IPS-20b (cell line): ENCODE measurements around the gene CHST1.
A peak's percentile ranks its signal among the peaks of the same experiment; 100 is the strongest.

ENCODE experiments used
- H3K27ac ChIP-seq: one replicate; pipeline ENCODE4 v1.5.1; 2013; ENCODE audit warnings: low read length
- H3K27me3 ChIP-seq: 2 replicates; pipeline ENCODE4 v1.6.1; 2013; ENCODE audit warnings: mild to moderate bottlenecking, low read length, inconsistent platforms; ENCODE audit not compliant: insufficient read depth
- H3K36me3 ChIP-seq: 2 replicates; pipeline ENCODE4 v1.6.1; 2013; ENCODE audit warnings: low read depth, mild to moderate bottlenecking, inconsistent platforms, low read length, moderate library complexity; ENCODE audit not compliant: insufficient read depth
- H3K4me1 ChIP-seq: 2 replicates; pipeline ENCODE4 v1.6.1; 2013; ENCODE audit warnings: mild to moderate bottlenecking, control low read depth, inconsistent platforms, low read length, moderate library complexity; ENCODE audit not compliant: insufficient read depth
- H3K4me3 ChIP-seq: 2 replicates; pipeline ENCODE4 v1.5.1; 2013; ENCODE audit warnings: mild to moderate bottlenecking, low read length, inconsistent platforms
- H3K9ac ChIP-seq: 2 replicates; pipeline ENCODE4 v1.6.1; 2013; ENCODE audit warnings: low read depth, mild to moderate bottlenecking, inconsistent platforms, low read length, moderate library complexity
- H3K9me3 ChIP-seq: 2 replicates; pipeline ENCODE4 v1.6.1; 2013; ENCODE audit warnings: mild to moderate bottlenecking, low read depth, low read length, inconsistent platforms; ENCODE audit not compliant: insufficient read depth

Gene CHST1

DNA sequence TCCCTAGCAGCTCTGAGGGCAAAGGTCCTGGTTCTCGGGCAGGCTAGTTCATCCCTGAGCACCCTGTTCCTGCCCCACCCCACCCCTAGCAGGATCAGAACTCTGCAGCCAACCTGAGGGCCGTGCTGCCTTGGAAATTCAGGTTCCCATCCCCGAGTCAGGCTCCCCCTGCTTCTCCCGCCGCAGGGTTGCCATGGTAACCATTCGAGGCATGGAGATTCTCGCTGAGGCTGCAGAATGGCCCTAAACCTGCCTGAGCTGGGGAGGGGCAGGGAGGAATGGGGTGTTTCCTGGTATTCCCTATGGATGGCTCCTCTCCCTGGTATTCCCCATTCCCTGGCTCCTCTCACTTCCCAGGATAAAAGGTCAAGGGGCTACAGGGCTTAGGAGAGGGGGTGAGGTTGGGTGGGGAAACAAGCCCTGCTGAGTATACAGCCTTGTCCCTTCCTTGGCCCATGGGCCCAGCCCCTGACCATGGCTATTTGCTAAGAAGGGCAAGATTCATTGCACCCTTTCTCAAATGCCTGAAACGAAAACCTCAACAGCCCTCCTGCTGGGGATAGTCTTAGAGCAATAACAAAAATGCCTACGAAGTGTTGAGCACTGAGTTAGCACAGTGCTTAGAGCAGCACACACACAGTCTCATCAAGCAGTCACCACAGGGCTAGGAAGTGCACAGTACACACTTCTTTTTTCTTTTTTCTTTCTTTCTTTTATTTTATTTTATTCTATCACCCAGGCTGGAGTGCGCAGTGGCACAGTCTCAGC lies 58.7 kb downstream of the CHST1 start:
- Histone ChIP-seq H3K9ac (no peak overlapping the region), H3K9me3 (no peaks in the 10 kb centered on the region), H3K4me1 (peaks cover 4% of the 10 kb centered on the region; the same call in 1 of the 2 replicates), H3K27ac (no peak overlapping the region), H3K27me3 (no peaks in the 10 kb centered on the region), H3K36me3 (no peaks in the 10 kb centered on the region), H3K4me3 (peak overlapping the region; percentile 29; the same call in 1 of the 2 replicates)

DNA sequence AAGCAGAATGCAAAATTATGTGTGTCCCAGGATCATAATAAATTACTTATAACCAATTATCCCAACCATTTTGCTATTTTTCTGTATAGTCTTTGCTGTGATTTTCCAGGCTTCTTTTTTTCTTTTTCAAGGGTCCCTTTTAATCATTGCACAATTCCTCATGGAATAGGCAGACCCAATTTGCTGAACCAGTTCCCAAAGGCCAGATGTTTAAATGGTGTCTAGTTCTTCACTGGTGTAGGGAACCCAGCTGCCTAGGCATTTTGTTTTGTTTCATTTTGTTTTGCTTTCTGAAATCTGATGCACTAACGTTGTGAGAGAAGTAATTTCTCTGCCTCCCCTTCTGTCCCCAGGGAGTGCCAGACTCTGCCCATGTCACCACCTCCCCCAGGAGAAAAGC lies 60.4 kb downstream of the CHST1 start:
- H3K4me1 ChIP-seq = peaks cover 4% of the 10 kb centered on the region; the same call in 1 of the 2 replicates
- H3K27ac ChIP-seq = no peak overlapping the region
- H3K9ac ChIP-seq = no peak overlapping the region
- no peaks in the 10 kb centered on the region for H3K27me3 ChIP-seq
- no peaks in the 10 kb centered on the region for H3K36me3 ChIP-seq
- H3K9me3 ChIP-seq = no peaks in the 10 kb centered on the region
- no peak overlapping the region for H3K4me3 ChIP-seq

DNA sequence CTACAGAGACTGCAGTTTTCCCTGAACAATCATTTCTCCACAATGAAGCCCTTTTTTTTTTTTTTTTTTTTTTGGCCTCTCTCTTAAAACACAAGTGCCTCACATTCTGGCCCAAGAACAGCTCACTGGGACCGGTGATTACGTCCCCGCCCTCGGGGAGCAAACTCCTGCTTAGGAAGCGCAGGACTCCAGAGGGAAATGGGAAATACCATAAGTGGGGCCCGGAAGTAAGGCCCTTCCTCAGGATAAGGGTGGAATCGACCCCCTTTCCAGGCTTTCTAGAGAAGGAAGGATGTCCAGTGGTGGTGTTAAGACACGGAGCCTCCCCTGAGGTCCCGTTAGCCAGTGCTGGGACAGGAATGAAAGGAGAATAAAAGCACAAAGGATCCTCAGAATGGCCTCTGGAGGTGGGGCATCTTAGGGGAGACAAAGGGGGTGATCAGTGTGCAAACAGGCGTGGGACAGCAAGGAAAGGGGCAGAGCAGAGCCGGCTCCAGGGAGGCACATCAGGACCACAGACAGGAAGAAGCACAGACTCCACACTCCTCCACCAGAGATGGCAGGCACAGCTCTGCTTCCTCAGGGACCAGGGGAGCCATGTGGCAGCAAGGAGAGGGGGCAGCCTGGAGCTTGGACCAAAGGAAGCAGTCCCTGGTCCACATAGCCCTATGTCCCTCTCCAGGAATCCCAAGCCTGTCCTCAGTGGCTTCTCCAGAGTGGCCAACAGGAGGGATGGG lies 61.3 kb downstream of the CHST1 start:
- Histone ChIP-seq H3K4me3 (no peak overlapping the region), H3K27me3 (no peaks in the 10 kb centered on the region), H3K4me1 (peaks cover 4% of the 10 kb centered on the region; the same call in 1 of the 2 replicates), H3K27ac (no peak overlapping the region), H3K9ac (no peak overlapping the region), H3K9me3 (no peaks in the 10 kb centered on the region), H3K36me3 (no peaks in the 10 kb centered on the region)

DNA sequence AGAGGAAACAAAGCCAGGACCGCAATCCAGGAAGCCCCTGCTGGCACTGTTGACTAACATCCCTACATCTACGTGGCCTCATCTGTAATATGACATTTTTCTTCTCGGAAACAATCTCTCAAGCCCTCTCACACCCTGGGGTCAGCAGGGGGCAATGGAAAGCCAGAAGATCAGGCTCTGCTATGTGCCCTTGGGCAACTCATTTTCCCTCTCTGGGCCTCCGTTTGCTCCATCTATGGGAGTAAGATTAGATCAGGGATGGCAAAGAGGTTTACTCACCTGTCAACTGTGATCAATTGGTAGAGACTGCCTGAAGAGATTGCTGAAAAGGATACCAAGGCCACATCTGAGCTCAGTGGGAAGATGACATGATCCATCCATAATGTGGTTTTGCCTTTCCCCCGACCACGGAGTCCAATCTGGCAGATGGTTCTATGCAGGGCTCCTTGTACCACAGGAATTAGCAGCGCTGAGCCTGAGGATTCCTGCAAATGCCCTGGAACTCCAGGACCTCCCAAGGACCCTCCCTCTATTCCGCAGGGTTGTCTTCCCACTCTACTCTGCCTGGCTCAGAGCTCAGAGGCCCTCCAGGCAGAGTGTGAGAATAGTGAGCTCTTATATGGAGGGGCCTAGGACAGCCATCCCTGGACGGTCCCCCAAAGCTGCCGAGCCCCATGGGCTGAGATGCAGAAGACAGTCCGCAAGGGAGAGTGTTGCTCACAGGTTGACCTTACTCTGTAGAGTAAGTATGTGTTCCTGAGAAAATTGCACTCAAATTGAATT lies 66.1 kb downstream of the CHST1 start:
- Histone ChIP-seq H3K4me3 (no peak overlapping the region), H3K9ac (no peak overlapping the region), H3K9me3 (no peaks in the 10 kb centered on the region), H3K27ac (no peak overlapping the region), H3K4me1 (no peaks in the 10 kb centered on the region), H3K27me3 (no peaks in the 10 kb centered on the region), H3K36me3 (no peaks in the 10 kb centered on the region)
